ENCODE results near the gene PRPF19. TPM values are rescaled to one million over a fixed set of nuclear protein-coding genes. Genes with fewer than 3 reads are reported as not detected.

The PRPF19 gene
- total and polyA plus RNA-seq, 9 of the 15 experiments (the other 6 are each of a cell fraction or from before 2014, with no cell fraction given) = 9.4 to 212 (median 73.2) TPM

DNA sequence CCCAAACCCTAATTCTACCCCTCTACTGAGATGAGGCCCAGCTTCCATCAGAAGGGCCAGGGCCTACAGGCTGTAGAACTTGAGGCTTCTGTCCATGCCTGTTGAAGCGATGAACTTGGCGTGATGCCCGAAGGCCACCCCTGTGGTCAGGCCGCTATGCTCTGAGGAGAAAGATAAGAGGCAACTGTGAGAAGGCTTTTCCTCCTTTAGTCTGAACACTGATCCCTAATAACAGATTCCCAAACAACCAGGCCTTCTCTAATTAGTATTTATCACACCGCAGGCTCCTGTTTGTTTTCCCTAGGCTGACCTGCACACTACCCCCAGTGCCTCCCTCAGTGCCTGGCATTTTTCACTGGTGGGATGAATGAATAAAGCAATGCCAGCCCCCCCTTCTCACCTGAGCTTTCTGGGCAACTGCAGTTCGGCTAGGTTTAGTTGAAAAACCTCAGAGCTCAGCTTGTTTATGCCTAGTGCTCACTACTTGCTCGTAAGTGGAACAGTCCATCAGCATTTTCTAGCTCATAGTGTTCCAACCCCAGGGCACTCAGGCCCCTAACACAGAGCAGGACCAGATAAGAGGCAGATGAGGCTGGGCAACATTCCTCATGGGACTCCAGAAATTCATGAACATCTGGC is 15.2 kb downstream of the PRPF19 start (continued):
- TF ChIP-seq, protein P1, sequence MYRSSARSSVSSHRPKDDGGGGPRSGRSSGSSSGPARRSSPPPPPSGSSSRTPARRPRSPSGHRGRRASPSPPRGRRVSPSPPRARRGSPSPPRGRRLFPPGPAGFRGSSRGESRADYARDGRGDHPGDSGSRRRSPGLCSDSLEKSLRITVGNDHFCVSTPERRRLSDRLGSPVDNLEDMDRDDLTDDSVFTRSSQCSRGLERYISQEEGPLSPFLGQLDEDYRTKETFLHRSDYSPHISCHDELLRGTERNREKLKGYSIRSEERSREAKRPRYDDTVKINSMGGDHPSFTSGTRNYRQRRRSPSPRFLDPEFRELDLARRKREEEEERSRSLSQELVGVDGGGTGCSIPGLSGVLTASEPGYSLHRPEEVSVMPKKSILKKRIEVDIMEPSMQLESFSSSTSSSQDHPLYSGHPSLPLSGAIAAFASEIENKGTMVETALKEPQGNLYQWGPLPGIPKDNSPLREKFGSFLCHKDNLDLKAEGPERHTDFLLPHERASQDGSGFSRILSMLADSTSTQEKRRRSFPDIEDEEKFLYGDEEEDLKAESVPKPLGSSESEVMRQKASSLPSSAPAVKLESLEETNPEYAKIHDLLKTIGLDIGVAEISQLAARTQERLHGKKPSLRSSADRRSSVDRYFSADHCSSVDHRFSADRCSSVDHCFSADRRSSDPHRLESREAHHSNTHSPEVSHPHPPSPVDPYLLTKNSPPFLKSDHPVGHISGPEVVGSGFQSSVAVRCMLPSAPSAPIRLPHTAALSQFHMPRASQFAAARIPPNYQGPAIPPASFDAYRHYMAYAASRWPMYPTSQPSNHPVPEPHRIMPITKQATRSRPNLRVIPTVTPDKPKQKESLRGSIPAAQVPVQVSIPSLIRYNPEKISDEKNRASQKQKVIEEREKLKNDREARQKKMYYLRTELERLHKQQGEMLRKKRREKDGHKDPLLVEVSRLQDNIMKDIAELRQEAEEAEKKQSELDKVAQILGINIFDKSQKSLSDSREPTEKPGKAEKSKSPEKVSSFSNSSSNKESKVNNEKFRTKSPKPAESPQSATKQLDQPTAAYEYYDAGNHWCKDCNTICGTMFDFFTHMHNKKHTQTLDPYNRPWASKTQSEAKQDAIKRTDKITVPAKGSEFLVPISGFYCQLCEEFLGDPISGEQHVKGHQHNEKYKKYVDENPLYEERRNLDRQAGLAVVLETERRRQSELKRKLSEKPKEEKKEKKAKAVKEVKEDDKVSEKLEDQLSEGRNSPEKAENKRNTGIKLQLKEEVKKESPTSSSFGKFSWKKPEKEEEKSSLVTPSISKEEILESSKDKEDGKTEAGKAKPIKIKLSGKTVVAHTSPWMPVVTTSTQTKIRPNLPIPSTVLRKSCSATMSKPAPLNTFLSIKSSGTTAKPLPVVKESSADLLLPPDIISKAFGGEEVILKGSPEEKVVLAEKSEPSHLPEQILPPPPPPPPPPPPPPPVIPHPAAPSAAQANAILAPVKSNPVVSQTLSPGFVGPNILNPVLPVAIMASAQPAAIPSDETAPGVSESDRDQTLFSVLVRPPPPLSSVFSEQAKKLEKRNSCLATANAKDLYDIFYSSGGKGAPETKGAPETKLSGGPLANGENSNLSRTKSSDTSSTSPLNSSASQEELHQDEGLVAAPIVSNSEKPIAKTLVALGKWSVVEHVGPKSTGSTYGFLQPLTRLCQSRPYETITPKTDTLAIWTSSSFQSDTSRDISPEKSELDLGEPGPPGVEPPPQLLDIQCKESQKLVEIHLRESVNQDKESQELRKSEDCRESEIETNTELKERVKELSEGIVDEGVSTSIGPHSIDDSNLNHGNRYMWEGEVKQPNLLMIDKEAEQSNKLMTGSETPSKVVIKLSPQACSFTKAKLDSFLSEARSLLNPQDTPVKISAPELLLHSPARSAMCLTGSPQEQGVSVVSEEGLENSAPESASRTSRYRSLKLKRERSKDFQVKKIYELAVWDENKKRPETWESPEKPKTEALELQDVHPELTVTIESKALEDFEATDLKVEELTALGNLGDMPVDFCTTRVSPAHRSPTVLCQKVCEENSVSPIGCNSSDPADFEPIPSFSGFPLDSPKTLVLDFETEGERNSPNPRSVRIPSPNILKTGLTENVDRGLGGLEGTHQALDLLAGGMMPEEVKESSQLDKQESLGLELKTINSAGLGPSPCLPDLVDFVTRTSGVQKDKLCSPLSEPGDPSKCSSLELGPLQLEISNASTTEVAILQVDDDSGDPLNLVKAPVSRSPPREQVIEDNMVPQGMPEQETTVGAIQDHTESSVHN (IDR thresholded peaks at IDR 0.05; ENCODE audit: borderline replicate concordance in 1 of 2, low read depth in 1 of 2) = no peak
- no peak for TF ChIP-seq ZNF75A (CRISPR knock-in tag; IDR thresholded peaks at IDR 0.05)
- 0 out of 2 replicates have a peak, but pooled peaks have one; percentile 22 for TF ChIP-seq CREM (IDR thresholded peaks at IDR 0.05; ENCODE audit: low read depth)
- no peak for TF ChIP-seq POLR2A (conservative IDR thresholded peaks at IDR 0.05)
- TF ChIP-seq, protein P2, sequence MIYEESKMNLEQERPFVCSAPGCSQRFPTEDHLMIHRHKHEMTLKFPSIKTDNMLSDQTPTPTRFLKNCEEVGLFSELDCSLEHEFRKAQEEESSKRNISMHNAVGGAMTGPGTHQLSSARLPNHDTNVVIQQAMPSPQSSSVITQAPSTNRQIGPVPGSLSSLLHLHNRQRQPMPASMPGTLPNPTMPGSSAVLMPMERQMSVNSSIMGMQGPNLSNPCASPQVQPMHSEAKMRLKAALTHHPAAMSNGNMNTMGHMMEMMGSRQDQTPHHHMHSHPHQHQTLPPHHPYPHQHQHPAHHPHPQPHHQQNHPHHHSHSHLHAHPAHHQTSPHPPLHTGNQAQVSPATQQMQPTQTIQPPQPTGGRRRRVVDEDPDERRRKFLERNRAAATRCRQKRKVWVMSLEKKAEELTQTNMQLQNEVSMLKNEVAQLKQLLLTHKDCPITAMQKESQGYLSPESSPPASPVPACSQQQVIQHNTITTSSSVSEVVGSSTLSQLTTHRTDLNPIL (CRISPR knock-in tag; IDR thresholded peaks at IDR 0.05) = no peak
- no peak for TF ChIP-seq SRSF7 (optimal IDR thresholded peaks at IDR 0.05; ENCODE audit: low read depth, low read length)
- TF ChIP-seq, protein P3, sequence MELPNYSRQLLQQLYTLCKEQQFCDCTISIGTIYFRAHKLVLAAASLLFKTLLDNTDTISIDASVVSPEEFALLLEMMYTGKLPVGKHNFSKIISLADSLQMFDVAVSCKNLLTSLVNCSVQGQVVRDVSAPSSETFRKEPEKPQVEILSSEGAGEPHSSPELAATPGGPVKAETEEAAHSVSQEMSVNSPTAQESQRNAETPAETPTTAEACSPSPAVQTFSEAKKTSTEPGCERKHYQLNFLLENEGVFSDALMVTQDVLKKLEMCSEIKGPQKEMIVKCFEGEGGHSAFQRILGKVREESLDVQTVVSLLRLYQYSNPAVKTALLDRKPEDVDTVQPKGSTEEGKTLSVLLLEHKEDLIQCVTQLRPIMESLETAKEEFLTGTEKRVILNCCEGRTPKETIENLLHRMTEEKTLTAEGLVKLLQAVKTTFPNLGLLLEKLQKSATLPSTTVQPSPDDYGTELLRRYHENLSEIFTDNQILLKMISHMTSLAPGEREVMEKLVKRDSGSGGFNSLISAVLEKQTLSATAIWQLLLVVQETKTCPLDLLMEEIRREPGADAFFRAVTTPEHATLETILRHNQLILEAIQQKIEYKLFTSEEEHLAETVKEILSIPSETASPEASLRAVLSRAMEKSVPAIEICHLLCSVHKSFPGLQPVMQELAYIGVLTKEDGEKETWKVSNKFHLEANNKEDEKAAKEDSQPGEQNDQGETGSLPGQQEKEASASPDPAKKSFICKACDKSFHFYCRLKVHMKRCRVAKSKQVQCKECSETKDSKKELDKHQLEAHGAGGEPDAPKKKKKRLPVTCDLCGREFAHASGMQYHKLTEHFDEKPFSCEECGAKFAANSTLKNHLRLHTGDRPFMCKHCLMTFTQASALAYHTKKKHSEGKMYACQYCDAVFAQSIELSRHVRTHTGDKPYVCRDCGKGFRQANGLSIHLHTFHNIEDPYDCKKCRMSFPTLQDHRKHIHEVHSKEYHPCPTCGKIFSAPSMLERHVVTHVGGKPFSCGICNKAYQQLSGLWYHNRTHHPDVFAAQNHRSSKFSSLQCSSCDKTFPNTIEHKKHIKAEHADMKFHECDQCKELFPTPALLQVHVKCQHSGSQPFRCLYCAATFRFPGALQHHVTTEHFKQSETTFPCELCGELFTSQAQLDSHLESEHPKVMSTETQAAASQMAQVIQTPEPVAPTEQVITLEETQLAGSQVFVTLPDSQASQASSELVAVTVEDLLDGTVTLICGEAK (IDR thresholded peaks at IDR 0.05) = no peak
- TF ChIP-seq, protein P3 (CRISPR knock-in tag; IDR thresholded peaks at IDR 0.05) = no peak
- no peak; the same call in 1 of the 2 replicates for TF ChIP-seq PML (IDR thresholded peaks at IDR 0.05; ENCODE audit: low read length)
